Endometrium (tissue), 2 donors: Measurements from ENCODE around the gene THY1.
"Not testable (repeated sequence)": the region's sequence is repeated elsewhere in the genome, so short reads cannot be mapped to it uniquely, and the experiment has no call there.

Source experiments
- FAIRE-seq: peaks from 2 replicates; lab custom pipeline; 2012; peaks lifted over from hg19 to GRCh38; lab: Jason Lieb, UNC
- donor health status: control.
- donor health status: control.

The THY1 gene

GRCh38 chr11:119417726-119418540 lies 5.0 kb downstream of the THY1 start:
- no peak for FAIRE-seq

GRCh38 chr11:119416606-119417580 lies 6.1 kb downstream of the THY1 start:
- FAIRE-seq = no peak

- FAIRE-seq = no peak
Measured at GRCh38 chr11:119415966-119416365, 7.0 kb downstream of the THY1 start.

DNA sequence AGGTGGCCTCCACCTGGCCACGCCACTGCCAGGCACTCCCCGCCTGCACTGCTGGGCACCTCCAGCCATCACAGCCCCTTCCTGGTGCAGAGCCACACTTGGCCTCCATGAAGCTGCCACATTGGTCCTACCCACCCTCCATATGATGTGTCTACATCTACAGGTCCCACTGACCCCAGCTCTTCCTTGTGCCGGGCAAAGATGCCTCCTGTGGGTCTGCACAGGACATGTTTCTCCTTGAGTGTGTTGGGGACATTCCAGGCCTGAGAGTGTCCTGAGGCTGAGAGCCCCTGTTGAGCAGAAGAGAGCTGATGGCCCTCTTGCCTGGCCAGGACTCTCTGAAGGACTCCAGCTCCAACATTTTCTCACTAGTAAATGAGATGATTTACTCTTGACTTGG lies 7.5 kb downstream of the THY1 start:
- no peak for FAIRE-seq

GRCh38 chr11:119414734-119415133 lies 8.2 kb downstream of the THY1 start:
- no peak for FAIRE-seq

GRCh38 chr11:119414321-119414720 lies 8.7 kb downstream of the THY1 start:
- no peak for FAIRE-seq

DNA sequence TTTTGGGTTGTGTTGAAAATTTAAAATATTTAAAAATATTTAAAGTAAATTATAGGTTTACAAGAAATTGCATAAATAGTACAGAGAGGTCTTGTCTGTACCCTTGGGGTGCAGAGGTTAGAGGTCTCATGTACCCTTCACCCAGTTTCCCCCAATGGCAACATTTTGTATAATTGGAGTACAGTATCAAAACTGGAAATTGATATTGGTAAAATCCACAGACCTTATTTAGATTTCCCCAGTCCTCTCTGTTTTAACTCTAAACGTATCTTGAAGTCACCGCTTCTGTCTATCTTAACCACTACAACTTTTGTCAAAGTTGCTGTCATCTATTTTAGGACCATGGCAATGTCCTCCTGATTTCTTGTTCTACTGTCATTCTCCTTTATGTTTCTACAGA lies 10.9 kb downstream of the THY1 start:
- FAIRE-seq = no peak

DNA sequence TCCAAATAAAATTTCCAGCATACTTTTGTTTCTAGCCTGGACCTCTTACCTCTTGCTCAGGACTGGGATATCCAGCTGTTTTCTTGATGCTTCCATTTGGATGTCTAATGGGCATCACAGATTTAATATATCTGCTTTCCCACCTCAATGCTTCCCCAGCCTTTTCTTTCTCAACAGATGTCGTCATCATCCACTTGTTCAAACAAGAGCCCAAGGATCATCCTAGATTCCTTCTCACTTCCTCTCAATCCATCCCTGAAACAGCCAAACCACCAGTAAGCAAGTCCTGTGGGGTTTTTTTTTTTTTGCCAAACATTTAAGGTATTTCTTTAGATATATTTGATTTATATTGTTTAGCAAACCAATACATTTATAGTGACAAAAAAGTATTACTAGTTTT lies 12.5 kb downstream of the THY1 start:
- FAIRE-seq = no peak

GRCh38 chr11:119409731-119410130 lies 13.2 kb downstream of the THY1 start:
- FAIRE-seq = no peak

DNA sequence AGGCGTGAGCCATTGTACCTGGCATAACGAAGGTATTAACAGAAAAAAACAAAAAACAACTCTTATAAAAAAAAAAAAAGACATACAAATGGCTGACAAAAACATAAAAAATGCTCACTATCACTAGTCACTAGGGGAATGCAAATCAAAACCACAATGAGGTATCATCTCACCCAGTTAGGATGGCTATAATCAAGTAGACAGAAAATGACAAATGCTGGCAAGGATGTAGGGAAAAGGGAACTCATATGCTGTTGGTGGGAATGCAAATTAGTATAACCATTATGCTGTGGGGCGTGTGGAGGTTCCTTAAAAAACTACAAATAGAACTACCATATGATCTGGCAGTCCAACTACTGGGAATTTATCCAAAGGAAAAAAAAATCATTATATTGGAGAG lies 17.0 kb downstream of the THY1 start:
- no peak for FAIRE-seq

DNA sequence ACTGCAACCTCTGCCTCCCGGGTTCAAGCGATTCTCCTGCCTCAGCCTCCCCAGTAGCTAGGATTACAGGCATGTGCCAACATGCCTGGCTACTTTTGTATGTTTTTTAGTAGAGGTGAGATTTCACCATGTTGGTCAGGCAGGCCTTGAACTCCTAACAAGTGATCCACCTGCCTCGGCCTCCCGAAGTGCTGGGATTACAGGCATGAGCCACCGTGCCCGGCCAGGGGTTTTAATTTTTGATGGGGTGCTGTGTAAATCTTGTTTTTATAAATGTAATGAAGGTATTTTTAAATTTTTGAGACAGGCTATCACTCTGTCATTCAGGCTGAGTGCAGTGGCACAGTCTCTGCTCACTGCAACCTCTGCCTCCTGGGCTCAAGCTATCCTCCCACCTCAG lies 17.5 kb downstream of the THY1 start:
- not testable (repeated sequence) for FAIRE-seq

GRCh38 chr11:119404872-119405271 lies 18.1 kb downstream of the THY1 start:
- peak; percentile 60 for FAIRE-seq

DNA sequence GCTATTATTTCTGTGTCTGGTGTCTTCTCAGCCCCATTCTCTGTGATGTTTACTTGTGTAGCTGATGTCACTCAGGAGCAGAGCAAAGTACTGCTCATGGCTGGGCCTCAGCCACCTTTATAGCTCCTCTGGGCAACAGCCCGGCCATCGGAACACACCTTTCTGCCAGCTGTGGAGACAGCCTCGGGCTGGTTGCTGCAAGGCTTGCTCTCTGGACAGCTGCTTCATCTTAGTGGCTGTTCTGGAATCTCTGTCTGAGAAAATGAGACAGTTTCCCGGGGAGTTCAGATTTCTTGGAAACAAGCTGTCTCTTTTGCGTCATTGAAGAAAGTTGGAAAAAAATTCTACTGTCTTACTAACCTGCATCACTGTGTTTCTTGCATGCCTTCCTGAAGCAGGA lies 20.0 kb downstream of the THY1 start:
- no peak for FAIRE-seq

GRCh38 chr11:119402470-119402869 lies 20.5 kb downstream of the THY1 start:
- FAIRE-seq = no peak

DNA sequence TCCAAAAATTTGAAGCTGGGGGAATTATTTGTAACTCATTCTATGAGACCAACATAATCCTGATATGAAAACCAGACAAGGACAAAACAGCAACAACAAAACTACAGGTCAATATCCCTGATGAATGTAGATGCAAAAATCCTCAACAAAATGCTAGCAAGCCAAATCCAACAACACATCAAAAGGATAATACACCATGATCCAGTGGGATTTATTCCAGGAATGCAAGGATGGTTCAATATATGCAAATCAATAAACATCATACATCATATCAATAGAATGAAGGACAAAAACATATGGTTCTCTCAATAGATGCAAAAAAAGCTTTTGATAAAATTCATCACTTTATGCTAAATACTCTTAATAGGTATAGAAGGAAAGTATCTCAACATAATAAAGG lies 22.1 kb downstream of the THY1 start:
- FAIRE-seq = no peak

GRCh38 chr11:119397740-119398139 lies 25.2 kb downstream of the THY1 start:
- FAIRE-seq = no peak

- FAIRE-seq = no peak
Measured at GRCh38 chr11:119396835-119397234, 26.1 kb downstream of the THY1 start.

DNA sequence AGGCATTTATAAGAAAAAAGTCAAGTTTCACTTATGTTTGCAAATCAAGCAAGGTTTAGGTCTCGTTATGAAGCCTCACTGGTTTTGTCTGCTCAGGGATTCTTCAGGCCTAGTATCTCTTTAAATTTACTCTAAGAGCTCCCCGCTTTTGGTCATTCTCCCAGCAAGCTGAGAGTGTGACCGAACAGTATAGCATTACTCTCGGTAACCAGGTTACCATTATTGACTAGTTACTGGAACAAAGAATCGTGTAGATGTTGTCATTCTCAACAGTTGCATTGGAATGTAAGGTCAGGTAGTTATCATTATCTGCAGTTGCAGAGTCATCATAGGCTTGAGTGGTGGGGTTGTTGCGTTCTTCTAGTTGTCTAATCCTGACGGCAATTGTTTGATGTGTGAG lies 31.7 kb downstream of the THY1 start:
- no peak for FAIRE-seq

GRCh38 chr11:119389611-119390254 lies 33.2 kb downstream of the THY1 start:
- no peak for FAIRE-seq

GRCh38 chr11:119388103-119388502 lies 34.9 kb downstream of the THY1 start:
- FAIRE-seq = no peak

DNA sequence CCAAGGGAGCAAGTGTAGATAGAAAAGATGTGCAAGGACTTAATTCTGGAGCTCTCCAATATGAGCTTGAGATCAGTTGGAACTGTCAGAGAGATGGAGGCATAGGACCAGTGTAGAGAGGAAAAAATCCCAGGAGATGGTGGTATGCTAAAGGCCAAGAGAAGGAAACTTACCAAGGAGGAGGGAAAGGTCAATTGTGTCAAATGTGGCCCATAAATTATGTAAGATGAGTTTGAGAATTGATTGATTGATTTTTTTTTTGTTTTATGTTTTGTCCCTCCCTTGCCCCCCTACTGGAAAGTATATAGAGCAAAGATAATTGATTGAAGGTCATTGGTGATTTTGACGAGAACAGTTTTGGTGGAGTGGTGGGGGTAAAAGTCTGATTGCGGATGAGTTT lies 38.6 kb downstream of the THY1 start:
- no peak for FAIRE-seq

- FAIRE-seq = not testable (repeated sequence)
Measured at GRCh38 chr11:119382513-119382912, 40.5 kb downstream of the THY1 start.

- FAIRE-seq = no peak
Measured at GRCh38 chr11:119382101-119382500, 40.9 kb downstream of the THY1 start.
